GM19372 (cell line): ENCODE results near the gene ZNF618.
"Not testable (repeated sequence)": the region's sequence is repeated elsewhere in the genome, so short reads cannot be mapped to it uniquely, and the experiment has no call there.

Experiments used
- ATAC-seq: cut with Tn5 transposase; IDR thresholded peaks from one replicate; pipeline ENCODE4 v1.9.1; 2021; ENCODE audit warnings: mild to moderate bottlenecking, low read depth, moderate library complexity; ENCODE audit not compliant: unreplicated experiment

The ZNF618 gene

GRCh38 chr9:114031948-114032840, 156.1 kb downstream of the ZNF618 start:
- ATAC-seq: no peak

- no peak for ATAC-seq
Observed at GRCh38 chr9:114033397-114034103, 157.4 kb downstream of the ZNF618 start.

GRCh38 chr9:114034196-114034595, 158.1 kb downstream of the ZNF618 start:
- ATAC-seq: no peak

GRCh38 chr9:114034661-114035062, 158.6 kb downstream of the ZNF618 start:
- ATAC-seq: no peak

GRCh38 chr9:114035221-114035844, 159.2 kb downstream of the ZNF618 start:
- no peak for ATAC-seq

GRCh38 chr9:114035845-114036801, 160.0 kb downstream of the ZNF618 start:
- no peak for ATAC-seq

- no peak for ATAC-seq
Observed at GRCh38 chr9:114037249-114037648, 161.1 kb downstream of the ZNF618 start.

- no peak for ATAC-seq
Observed at GRCh38 chr9:114037961-114038723, 162.0 kb downstream of the ZNF618 start.

GRCh38 chr9:114038724-114039313, 162.7 kb downstream of the ZNF618 start:
- no peak for ATAC-seq

- ATAC-seq: no peak
Observed at GRCh38 chr9:114039484-114039883, 163.4 kb downstream of the ZNF618 start.

- not testable (repeated sequence) for ATAC-seq
Observed at GRCh38 chr9:114043660-114044059, 167.6 kb downstream of the ZNF618 start.

- ATAC-seq: no peak
Observed at GRCh38 chr9:114046237-114046755, 170.2 kb downstream of the ZNF618 start.

- no peak for ATAC-seq
Observed at GRCh38 chr9:114046875-114047274, 170.8 kb downstream of the ZNF618 start.

GRCh38 chr9:114047717-114048116, 171.6 kb downstream of the ZNF618 start:
- ATAC-seq: no peak

GRCh38 chr9:114048533-114049415, 172.7 kb downstream of the ZNF618 start:
- no peak for ATAC-seq

GRCh38 chr9:114049441-114050225, 173.5 kb downstream of the ZNF618 start:
- no peak for ATAC-seq

- no peak for ATAC-seq
Observed at GRCh38 chr9:114050226-114050568, 174.1 kb downstream of the ZNF618 start.
